ENCODE results near the gene SYT9. TPM values are rescaled to one million over a fixed set of nuclear protein-coding genes. Genes with fewer than 3 reads are reported as not detected.

The SYT9 gene
- not detected in 2 replicates for total RNA-seq

- DNase-seq (ENCODE audit: low read depth) (peak; percentile 19), FAIRE-seq (no peak)
- TF ChIP-seq CTCF (IDR thresholded peaks at IDR 0.05; ENCODE audit: insufficient read depth, low read length, severe bottlenecking), result no peak
- peaks cover 20% of the 10 kb centered on the region for H3K27me3 ChIP-seq (ENCODE audit: control insufficient read depth, insufficient read depth, low read length)
- H3K4me3 ChIP-seq (ENCODE audit: low read depth, low read length), result peak within 1 kb of the TSS; percentile 42
- H3K36me3 ChIP-seq (ENCODE audit: control insufficient read depth, insufficient read depth, low read length), result no peaks in the 10 kb centered on the region
These were observed at the start of gene SYT9 for GRCh38 chr11:7251836-7252682. TSS of gene SYT9 (plus strand) at chr11:7251904. CDS start at chr11:7252187, 283 bp downstream.

GRCh38 chr11:7202412-7202811 lies 49.3 kb upstream of the SYT9 start:
- TF ChIP-seq CTCF (IDR thresholded peaks at IDR 0.05; ENCODE audit: insufficient read depth, low read length, severe bottlenecking), result no peak
- FAIRE-seq, result no peak
- Histone ChIP-seq H3K36me3 (ENCODE audit: control insufficient read depth, insufficient read depth, low read length) (no peaks in the 10 kb centered on the region), H3K27me3 (ENCODE audit: control insufficient read depth, insufficient read depth, low read length) (no peaks in the 10 kb centered on the region), H3K4me3 (ENCODE audit: low read depth, low read length) (no peak overlapping the region)
- no peak for DNase-seq (ENCODE audit: low read depth)

GRCh38 chr11:7204778-7205177 lies 46.9 kb upstream of the SYT9 start:
- DNase-seq (ENCODE audit: low read depth) (peak; percentile 85), FAIRE-seq (no peak)
- H3K4me3 ChIP-seq (ENCODE audit: low read depth, low read length), result no peak overlapping the region
- no peaks in the 10 kb centered on the region for H3K36me3 ChIP-seq (ENCODE audit: control insufficient read depth, insufficient read depth, low read length)
- H3K27me3 ChIP-seq (ENCODE audit: control insufficient read depth, insufficient read depth, low read length), result no peaks in the 10 kb centered on the region
- no peak for TF ChIP-seq CTCF (IDR thresholded peaks at IDR 0.05; ENCODE audit: insufficient read depth, low read length, severe bottlenecking)

- H3K27me3 ChIP-seq (ENCODE audit: control insufficient read depth, insufficient read depth, low read length), result no peaks in the 10 kb centered on the region
- no peak for TF ChIP-seq CTCF (IDR thresholded peaks at IDR 0.05; ENCODE audit: insufficient read depth, low read length, severe bottlenecking)
- H3K36me3 ChIP-seq (ENCODE audit: control insufficient read depth, insufficient read depth, low read length), result no peaks in the 10 kb centered on the region
- FAIRE-seq, result no peak
- no peak for DNase-seq (ENCODE audit: low read depth)
- no peak overlapping the region for H3K4me3 ChIP-seq (ENCODE audit: low read depth, low read length)
These were observed 43.3 kb upstream of the SYT9 start for GRCh38 chr11:7208391-7208790.

GRCh38 chr11:7219491-7219890 lies 32.2 kb upstream of the SYT9 start:
- no peak overlapping the region for H3K4me3 ChIP-seq (ENCODE audit: low read depth, low read length)
- FAIRE-seq, result no peak
- H3K27me3 ChIP-seq (ENCODE audit: control insufficient read depth, insufficient read depth, low read length), result peaks cover 1% of the 10 kb centered on the region
- DNase-seq (ENCODE audit: low read depth), result no peak
- no peak for TF ChIP-seq CTCF (IDR thresholded peaks at IDR 0.05; ENCODE audit: insufficient read depth, low read length, severe bottlenecking)
- no peaks in the 10 kb centered on the region for H3K36me3 ChIP-seq (ENCODE audit: control insufficient read depth, insufficient read depth, low read length)
